IPS-20b (cell line): ENCODE results near the gene RADIL.

Source experiments
- H3K27ac ChIP-seq: one replicate; pipeline ENCODE4 v1.5.1; 2013; ENCODE audit warnings: low read length
- H3K27me3 ChIP-seq: 2 replicates; pipeline ENCODE4 v1.6.1; 2013; ENCODE audit warnings: mild to moderate bottlenecking, low read length, inconsistent platforms; ENCODE audit not compliant: insufficient read depth
- H3K36me3 ChIP-seq: 2 replicates; pipeline ENCODE4 v1.6.1; 2013; ENCODE audit warnings: low read depth, mild to moderate bottlenecking, inconsistent platforms, low read length, moderate library complexity; ENCODE audit not compliant: insufficient read depth
- H3K4me1 ChIP-seq: 2 replicates; pipeline ENCODE4 v1.6.1; 2013; ENCODE audit warnings: mild to moderate bottlenecking, control low read depth, inconsistent platforms, low read length, moderate library complexity; ENCODE audit not compliant: insufficient read depth
- H3K4me3 ChIP-seq: 2 replicates; pipeline ENCODE4 v1.5.1; 2013; ENCODE audit warnings: mild to moderate bottlenecking, low read length, inconsistent platforms
- H3K9ac ChIP-seq: 2 replicates; pipeline ENCODE4 v1.6.1; 2013; ENCODE audit warnings: low read depth, mild to moderate bottlenecking, inconsistent platforms, low read length, moderate library complexity
- H3K9me3 ChIP-seq: 2 replicates; pipeline ENCODE4 v1.6.1; 2013; ENCODE audit warnings: mild to moderate bottlenecking, low read depth, low read length, inconsistent platforms; ENCODE audit not compliant: insufficient read depth

RADIL gene

DNA sequence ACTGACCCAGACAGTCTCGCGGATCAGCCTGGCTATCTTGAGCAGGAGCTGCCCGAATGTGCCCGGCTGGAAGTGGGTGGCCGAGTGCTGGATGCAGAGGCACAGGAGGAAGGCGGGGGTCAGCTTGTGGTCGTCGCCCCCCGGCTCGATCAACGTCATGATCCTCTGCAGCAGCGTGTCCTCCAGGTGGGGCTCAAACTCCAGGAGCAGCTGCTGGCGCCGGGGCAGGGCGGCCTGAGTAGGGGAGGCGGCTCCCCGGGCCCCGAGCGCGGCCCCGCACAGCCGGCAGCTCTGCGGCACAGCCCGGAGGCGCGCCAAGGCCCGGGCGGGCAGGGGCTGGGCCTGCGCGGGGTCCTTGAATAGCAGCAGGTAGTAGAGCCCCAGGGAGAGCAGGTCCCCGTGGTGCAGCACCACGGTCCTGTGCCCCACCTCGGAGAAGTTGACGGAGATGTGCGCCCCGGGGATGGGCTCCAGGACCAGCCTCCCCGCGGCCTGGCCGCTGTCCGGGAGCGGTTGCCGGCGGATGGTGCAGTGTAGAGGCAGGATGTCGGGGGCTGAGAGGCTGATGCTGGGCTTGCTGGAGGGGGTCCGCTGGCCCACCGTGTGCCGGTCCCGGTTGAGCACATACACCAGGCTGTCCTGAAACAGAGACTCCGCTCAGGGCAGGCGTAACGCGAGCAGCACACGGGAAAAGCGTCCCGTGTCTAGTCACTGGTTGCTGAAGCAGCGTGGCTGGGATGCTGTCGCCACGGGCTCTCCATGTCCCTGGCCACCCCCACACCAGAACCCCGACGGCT is 48.7 kb downstream of the RADIL start:
- Histone ChIP-seq H3K27ac (no peak overlapping the region), H3K4me3 (no peak overlapping the region), H3K36me3 (no peaks in the 10 kb centered on the region), H3K4me1 (no peaks in the 10 kb centered on the region), H3K27me3 (no peaks in the 10 kb centered on the region), H3K9me3 (no peaks in the 10 kb centered on the region), H3K9ac (no peak overlapping the region)

DNA sequence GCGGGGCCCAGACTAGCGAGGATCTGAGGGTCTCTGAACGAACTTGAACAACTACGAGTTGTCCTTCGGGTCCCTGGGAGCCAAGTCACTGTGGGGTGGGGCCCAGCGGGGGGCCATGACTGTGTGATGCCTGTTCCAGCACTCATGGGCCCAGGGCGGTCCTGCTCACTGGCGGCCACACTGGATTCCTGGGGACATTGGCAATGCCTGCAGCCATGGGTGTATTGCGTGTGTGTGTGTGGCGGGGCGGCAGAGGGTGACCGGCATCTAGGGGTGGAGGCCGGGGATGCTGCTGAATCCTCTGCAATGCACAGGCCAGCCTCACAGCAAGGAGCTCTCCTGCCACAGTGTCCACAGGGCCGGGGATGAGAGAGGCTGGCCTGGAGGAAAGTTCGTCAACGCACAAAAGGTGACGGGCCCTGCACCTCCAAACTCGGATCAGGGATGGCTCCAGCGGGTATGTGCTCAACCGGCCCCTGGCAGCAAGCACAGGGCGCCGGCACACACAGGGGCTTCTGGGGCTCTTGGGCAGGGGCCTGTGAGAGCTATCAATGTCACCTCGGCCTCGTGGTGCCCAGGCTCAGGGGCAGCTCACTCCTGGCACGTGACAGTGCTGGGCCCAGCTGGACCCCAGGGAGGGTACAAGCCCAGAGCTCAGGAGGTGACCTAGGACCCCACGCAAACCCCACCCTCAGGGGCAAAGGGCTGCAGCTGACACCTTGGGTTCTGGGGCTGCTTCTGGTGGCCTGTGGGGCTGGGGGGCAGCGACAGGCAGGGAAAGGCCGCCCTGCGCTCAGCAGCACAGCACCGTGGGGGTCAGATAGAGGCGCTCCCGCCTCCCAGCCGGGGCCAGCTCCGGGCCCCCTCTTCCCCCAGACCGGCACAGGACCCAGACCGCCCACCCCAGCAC is 49.6 kb downstream of the RADIL start:
- no peak overlapping the region for H3K4me3 ChIP-seq
- H3K9ac ChIP-seq: no peak overlapping the region
- no peaks in the 10 kb centered on the region for H3K27me3 ChIP-seq
- no peaks in the 10 kb centered on the region for H3K4me1 ChIP-seq
- H3K27ac ChIP-seq: no peak overlapping the region
- H3K36me3 ChIP-seq: no peaks in the 10 kb centered on the region
- no peaks in the 10 kb centered on the region for H3K9me3 ChIP-seq

DNA sequence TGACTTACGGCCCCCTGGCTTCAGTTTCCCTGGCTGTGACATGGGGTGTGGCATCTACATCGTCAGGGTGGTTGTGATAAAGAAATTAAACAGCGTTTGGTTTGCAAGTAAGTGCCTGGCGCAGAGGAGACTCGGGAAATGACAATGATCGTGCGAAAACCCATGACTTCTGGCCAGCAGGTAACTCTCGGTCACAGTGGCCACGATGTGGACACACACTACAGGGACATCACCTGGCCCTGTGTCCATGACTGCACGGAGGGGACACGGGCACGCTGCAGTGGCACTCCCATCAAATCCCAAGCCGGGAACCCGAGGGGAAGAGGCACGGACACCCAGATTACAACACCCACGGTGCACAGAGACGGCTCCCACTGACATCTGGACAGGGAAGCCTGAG is 50.3 kb downstream of the RADIL start:
- H3K27me3 ChIP-seq: no peaks in the 10 kb centered on the region
- H3K4me1 ChIP-seq: no peaks in the 10 kb centered on the region
- no peaks in the 10 kb centered on the region for H3K36me3 ChIP-seq
- no peak overlapping the region for H3K4me3 ChIP-seq
- H3K27ac ChIP-seq: no peak overlapping the region
- no peak overlapping the region for H3K9ac ChIP-seq
- H3K9me3 ChIP-seq: no peaks in the 10 kb centered on the region

DNA sequence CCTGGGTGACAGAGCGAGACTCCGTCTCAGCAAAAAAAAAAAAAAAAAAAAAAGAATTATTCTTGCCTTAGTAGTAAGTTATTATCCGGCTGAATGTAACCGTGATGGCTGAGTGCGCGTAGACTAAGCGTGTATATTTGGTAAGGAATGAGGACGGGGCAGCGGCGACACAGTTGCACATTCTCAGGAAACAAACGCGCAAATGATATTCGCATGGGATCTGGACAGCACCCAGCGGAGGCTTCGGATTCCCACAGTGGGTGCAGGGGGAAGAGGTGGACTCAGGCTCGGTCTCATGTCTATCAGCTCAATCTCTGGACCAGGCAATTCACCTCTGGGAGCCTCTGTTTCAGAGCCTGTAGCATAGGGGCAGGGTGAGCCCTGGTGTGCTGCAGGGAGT is 50.8 kb downstream of the RADIL start:
- no peak overlapping the region for H3K9ac ChIP-seq
- H3K4me3 ChIP-seq: no peak overlapping the region
- no peak overlapping the region for H3K27ac ChIP-seq
- no peaks in the 10 kb centered on the region for H3K9me3 ChIP-seq
- no peaks in the 10 kb centered on the region for H3K4me1 ChIP-seq
- H3K36me3 ChIP-seq: no peaks in the 10 kb centered on the region
- no peaks in the 10 kb centered on the region for H3K27me3 ChIP-seq

DNA sequence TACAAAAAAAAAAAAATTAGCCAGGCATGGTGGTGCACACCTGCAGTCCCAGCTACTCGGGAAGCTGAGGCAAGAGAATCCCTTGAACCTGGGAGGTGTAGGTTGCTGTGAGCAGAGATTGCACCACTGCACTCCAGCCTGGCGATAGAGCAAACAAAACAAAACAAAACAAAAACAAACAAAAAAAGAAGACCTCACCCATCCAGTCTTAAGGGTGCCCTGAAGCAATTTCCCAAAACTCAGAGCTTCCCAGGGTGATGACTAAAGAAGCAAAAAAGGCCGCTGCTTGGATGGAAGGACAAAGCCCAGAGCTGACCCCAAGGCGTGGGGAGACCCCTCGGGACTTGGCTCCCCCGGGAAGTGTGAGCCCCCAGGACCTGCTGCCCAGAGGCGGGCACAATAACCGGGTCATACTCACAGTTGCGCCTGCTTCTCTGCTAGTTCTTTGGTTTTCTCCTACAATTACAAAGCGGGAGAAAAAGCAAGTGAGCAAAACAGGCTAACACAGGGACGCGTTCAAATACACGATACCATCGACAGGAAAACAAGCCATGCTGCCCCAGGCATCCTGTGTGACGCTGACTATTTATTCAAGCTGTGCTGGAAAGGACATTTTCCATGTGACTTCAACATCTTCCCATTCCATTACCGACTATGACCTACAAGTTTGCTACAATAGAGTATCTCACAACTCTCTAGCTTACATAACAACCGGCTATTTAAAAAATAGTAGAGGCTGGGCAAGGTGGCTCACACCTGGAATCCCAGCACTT is 51.6 kb downstream of the RADIL start:
- Histone ChIP-seq H3K27me3 (no peaks in the 10 kb centered on the region), H3K4me3 (no peak overlapping the region), H3K36me3 (no peaks in the 10 kb centered on the region), H3K9me3 (no peaks in the 10 kb centered on the region), H3K9ac (no peak overlapping the region), H3K4me1 (no peaks in the 10 kb centered on the region), H3K27ac (no peak overlapping the region)

DNA sequence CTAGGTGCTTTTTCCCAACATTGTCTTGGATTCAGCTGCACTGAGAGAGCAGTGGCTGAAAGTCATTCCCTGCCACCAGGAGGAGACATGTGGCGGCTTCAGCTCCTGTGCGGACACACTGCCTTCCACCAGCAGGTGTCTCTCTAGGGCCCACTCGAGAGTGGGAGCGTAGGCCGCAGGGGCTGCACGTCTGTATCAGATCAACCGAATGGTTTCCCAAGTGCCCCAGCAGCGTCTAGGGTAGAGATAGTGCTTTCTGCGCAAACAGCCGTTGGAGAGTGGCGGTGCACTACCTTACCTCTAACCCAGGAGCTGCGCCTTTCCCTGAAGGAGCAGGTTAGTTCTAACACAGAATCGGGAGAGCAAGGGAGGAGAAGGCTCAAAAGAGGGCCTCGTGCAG is 53.3 kb downstream of the RADIL start:
- Histone ChIP-seq H3K4me1 (no peaks in the 10 kb centered on the region), H3K4me3 (no peak overlapping the region)

DNA sequence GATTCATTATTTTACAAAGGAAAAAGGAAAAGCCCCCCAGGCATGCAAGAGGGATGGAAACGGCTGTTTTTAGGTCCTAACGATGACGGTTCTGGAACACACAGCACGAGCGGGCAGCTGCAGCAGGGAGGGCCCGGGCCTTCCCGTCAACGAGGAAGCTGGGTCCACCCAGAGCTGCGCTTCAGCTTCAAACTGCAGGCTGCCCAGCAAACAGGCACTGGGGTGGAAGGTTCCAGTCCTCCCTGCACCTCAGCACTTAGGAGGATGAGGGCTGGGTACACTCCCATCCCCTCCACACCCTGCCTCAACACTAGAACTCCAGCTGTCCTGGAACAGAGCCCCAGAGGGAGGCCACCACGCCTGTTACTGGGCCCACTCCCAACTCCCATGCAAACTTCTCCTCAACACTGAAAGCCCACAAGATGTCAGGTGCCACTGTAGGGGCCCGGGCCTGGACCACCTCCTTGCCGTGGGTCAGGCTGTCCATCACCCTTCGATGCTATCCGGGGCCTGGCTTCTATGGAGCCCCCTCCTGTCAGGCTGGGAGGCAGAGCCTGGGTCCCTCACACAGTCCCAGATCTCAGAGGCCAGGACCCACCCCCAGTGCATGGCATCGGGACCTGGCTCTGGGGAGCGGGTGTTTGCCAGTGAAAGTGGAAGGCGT is 54.7 kb downstream of the RADIL start:
- no peak overlapping the region for H3K27ac ChIP-seq

More for the DNA sequence above, 53.3 kb downstream of the RADIL start:
- Histone ChIP-seq H3K27me3 (no peaks in the 10 kb centered on the region), H3K36me3 (no peaks in the 10 kb centered on the region), H3K9ac (no peak overlapping the region), H3K27ac (no peak overlapping the region), H3K9me3 (no peaks in the 10 kb centered on the region)

DNA sequence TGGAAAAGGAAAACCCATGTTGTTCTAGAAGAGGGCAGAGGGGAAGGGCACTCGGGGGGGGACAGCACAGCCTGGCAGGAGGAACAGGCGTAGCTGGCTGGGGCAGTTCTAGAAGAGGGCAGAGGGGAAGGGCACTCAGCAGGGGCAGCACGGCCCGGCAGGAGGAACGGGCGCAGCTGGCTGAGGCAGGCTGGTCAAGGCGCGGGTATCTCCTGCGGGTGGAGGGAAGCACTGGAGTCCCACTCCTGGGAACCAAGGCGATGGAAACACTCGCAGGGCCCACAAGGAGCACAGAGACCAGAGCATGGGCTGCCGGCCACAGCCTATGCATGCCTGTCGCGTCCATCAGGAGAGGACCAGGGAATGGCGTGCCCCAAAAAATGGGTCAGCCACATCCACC is 58.4 kb downstream of the RADIL start:
- H3K27me3 ChIP-seq: no peaks in the 10 kb centered on the region
- no peak overlapping the region for H3K4me3 ChIP-seq
- H3K27ac ChIP-seq: no peak overlapping the region
- no peaks in the 10 kb centered on the region for H3K4me1 ChIP-seq
- H3K9me3 ChIP-seq: no peaks in the 10 kb centered on the region
- no peak overlapping the region for H3K9ac ChIP-seq
- no peaks in the 10 kb centered on the region for H3K36me3 ChIP-seq

More for the DNA sequence above, 54.7 kb downstream of the RADIL start:
- Histone ChIP-seq H3K9me3 (no peaks in the 10 kb centered on the region), H3K36me3 (no peaks in the 10 kb centered on the region), H3K27me3 (no peaks in the 10 kb centered on the region), H3K9ac (no peak overlapping the region), H3K4me1 (no peaks in the 10 kb centered on the region), H3K4me3 (no peak overlapping the region)

DNA sequence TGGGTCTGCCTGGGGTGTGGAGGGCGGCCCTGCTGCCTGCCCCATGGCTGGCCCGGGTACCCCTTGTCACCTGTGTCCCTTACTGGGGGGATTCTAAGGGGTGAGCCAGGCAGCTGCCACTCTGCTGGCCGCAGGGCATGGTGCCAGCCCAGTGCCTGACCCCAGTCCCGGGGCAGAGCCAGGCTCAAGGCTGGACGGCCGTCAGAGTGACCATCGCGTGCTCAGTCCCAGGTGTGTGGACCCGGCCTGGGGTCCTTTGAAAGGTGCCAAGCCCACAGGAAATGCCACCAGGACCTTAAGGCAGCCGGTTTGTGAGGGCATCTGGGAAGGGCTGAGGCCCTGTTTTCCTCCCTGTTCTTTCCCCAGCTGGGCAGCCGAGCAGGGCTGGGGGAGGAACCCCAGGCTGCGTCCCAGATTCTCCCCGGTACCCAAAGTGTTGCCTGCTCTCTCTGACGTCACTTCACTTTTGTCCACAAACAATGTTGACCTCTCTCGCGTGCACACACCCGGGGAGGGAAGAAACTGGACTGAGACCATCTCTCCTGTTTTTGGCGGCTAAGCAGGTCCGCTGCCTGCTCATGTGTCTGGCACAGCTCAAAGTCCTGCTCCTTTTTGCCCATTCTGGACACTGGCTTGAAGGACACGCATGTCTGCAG is 59.3 kb downstream of the RADIL start:
- Histone ChIP-seq H3K4me3 (no peak overlapping the region), H3K27me3 (no peaks in the 10 kb centered on the region)

DNA sequence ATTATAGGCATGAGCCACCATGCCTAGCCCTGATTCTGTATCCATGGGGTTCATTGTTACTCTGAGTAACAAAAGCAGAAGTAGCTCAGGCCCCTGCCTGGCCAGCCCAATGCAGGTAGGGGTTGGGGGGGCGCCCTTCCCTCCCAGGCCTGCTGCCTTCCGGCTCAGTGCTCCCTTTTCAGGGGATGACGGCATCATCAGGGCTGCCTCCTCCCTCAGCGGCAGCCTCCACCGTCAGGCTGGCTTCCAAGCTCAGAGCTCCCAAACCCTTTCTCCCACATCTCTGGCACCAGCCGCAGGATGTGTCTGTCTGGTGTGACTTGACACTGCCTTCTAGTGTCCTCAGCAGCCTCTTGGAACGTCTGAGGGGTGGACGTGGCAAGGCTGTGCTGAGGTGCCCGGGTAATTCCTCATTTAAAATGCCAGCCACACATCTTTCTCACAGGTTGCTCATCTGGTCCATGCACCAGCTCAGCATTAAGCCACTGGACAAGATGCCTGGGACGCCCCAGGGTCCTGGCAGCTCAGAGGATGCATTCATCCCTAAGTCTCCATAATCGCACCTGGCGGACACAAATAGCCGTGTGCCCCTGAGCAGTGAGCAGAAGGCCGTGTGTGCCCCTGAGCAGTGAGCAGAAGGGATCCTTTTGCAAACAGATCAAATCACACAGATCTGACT is 59.9 kb downstream of the RADIL start:
- Histone ChIP-seq H3K4me1 (no peaks in the 10 kb centered on the region), H3K4me3 (no peak overlapping the region), H3K27ac (no peak overlapping the region), H3K9ac (no peak overlapping the region), H3K27me3 (no peaks in the 10 kb centered on the region), H3K9me3 (no peaks in the 10 kb centered on the region), H3K36me3 (no peaks in the 10 kb centered on the region)

More for the DNA sequence above, 59.3 kb downstream of the RADIL start:
- Histone ChIP-seq H3K27ac (no peak overlapping the region), H3K9me3 (no peaks in the 10 kb centered on the region), H3K4me1 (no peaks in the 10 kb centered on the region), H3K9ac (no peak overlapping the region), H3K36me3 (no peaks in the 10 kb centered on the region)
